ENCODE measurements around the gene LAMA5.

The LAMA5 gene

GRCh38 chr20:62403331-62403730, 36.2 kb upstream of the LAMA5 start:
- DNase-seq (ENCODE audit: low read depth) = no peak

GRCh38 chr20:62402456-62403150, 35.5 kb upstream of the LAMA5 start:
- no peak for DNase-seq (ENCODE audit: low read depth)

GRCh38 chr20:62401331-62401779, 34.2 kb upstream of the LAMA5 start:
- DNase-seq (ENCODE audit: low read depth) = no peak

- no peak for DNase-seq (ENCODE audit: low read depth)
Measured at GRCh38 chr20:62400541-62400940, 33.4 kb upstream of the LAMA5 start.

- DNase-seq (ENCODE audit: low read depth) = no peak
Measured at GRCh38 chr20:62400021-62400420, 32.9 kb upstream of the LAMA5 start.

- no peak for DNase-seq (ENCODE audit: low read depth)
Measured at GRCh38 chr20:62398120-62398821, 31.2 kb upstream of the LAMA5 start.

- no peak for DNase-seq (ENCODE audit: low read depth)
Measured at GRCh38 chr20:62396367-62397239, 29.5 kb upstream of the LAMA5 start.

- no peak for DNase-seq (ENCODE audit: low read depth)
Measured at GRCh38 chr20:62395311-62396242, 28.5 kb upstream of the LAMA5 start.

GRCh38 chr20:62394248-62395245, 27.4 kb upstream of the LAMA5 start:
- DNase-seq (ENCODE audit: low read depth) = no peak

- no peak for DNase-seq (ENCODE audit: low read depth)
Measured at GRCh38 chr20:62393830-62394229, 26.7 kb upstream of the LAMA5 start.

- no peak for DNase-seq (ENCODE audit: low read depth)
Measured at GRCh38 chr20:62393335-62393665, 26.2 kb upstream of the LAMA5 start.

GRCh38 chr20:62392621-62393334, 25.7 kb upstream of the LAMA5 start:
- DNase-seq (ENCODE audit: low read depth) = no peak

- no peak for DNase-seq (ENCODE audit: low read depth)
Measured at GRCh38 chr20:62392077-62392418, 24.9 kb upstream of the LAMA5 start.

GRCh38 chr20:62391165-62392076, 24.3 kb upstream of the LAMA5 start:
- no peak for DNase-seq (ENCODE audit: low read depth)

- DNase-seq (ENCODE audit: low read depth) = no peak
Measured at GRCh38 chr20:62390317-62391164, 23.4 kb upstream of the LAMA5 start.

- no peak for DNase-seq (ENCODE audit: low read depth)
Measured at GRCh38 chr20:62389601-62390087, 22.5 kb upstream of the LAMA5 start.

- DNase-seq (ENCODE audit: low read depth) = no peak
Measured at GRCh38 chr20:62388839-62389600, 21.9 kb upstream of the LAMA5 start.

Data from activated T-cell treated with anti-CD3 and anti-CD28 coated beads for 48 hours (primary cell).